Hepatocyte (in vitro differentiated cells): ENCODE data around the gene SAMD14.
"Not testable (repeated sequence)": the region's sequence is repeated elsewhere in the genome, so short reads cannot be mapped to it uniquely, and the experiment has no call there.

Source experiments
- EZH2 ChIP-seq: fragments of 200-600 bp; sonication (generic); IDR thresholded peaks from 2 replicates; pipeline ENCODE4 v1.6.1; 2016; ENCODE audit warnings: antibody characterized with exemption, mild to moderate bottlenecking, borderline replicate concordance
- EZH2phosphoT487 ChIP-seq: fragments of 200-600 bp; sonication (generic); IDR thresholded peaks from one replicate; pipeline ENCODE4 v1.6.1; 2018; ENCODE audit warnings: antibody characterized with exemption, mild to moderate bottlenecking, low read depth, moderate library complexity; ENCODE audit not compliant: unreplicated experiment, severe bottlenecking
- TF ChIP-seq, protein P1 (sequence below): fragments of 200-600 bp; sonication (generic); IDR thresholded peaks from 2 replicates; pipeline ENCODE4 v1.5.1; 2016; ENCODE audit warnings: antibody characterized with exemption, mild to moderate bottlenecking; ENCODE audit not compliant: poor library complexity

- TF ChIP-seq, protein P1, sequence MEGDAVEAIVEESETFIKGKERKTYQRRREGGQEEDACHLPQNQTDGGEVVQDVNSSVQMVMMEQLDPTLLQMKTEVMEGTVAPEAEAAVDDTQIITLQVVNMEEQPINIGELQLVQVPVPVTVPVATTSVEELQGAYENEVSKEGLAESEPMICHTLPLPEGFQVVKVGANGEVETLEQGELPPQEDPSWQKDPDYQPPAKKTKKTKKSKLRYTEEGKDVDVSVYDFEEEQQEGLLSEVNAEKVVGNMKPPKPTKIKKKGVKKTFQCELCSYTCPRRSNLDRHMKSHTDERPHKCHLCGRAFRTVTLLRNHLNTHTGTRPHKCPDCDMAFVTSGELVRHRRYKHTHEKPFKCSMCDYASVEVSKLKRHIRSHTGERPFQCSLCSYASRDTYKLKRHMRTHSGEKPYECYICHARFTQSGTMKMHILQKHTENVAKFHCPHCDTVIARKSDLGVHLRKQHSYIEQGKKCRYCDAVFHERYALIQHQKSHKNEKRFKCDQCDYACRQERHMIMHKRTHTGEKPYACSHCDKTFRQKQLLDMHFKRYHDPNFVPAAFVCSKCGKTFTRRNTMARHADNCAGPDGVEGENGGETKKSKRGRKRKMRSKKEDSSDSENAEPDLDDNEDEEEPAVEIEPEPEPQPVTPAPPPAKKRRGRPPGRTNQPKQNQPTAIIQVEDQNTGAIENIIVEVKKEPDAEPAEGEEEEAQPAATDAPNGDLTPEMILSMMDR: not testable (repeated sequence)
- not testable (repeated sequence) for TF ChIP-seq EZH2phosphoT487, EZH2
Observed at GRCh38 chr17:50061713-50062045, 68.3 kb downstream of the SAMD14 start.
